B cell (primary cell): ENCODE results near the gene STX1B.

Source experiments
- CTCF ChIP-seq: fragments of 200-600 bp; IDR thresholded peaks from one replicate; pipeline ENCODE4 v1.8.0; 2022; ENCODE audit warnings: antibody characterized with exemption, mild to moderate bottlenecking
- EZH2 ChIP-seq: IDR thresholded peaks from 2 replicates; pipeline ENCODE4 v1.6.1; 2012; ENCODE audit warnings: borderline replicate concordance, low read depth, mild to moderate bottlenecking, moderate library complexity, low read length; ENCODE audit not compliant: insufficient read depth, poor library complexity, severe bottlenecking

- TF ChIP-seq CTCF (no peak), EZH2 (no peak)
Measured at GRCh38 chr16:30983898-30984610, 26.4 kb downstream of the STX1B start.
